GM11168 (cell line): ENCODE results near the gene CUX1.
"Not testable (repeated sequence)": the region's sequence is repeated elsewhere in the genome, so short reads cannot be mapped to it uniquely, and the experiment has no call there.

Experiments
- in situ Hi-C: fragments of 300-500 bp; cut with MboI; formaldehyde crosslinking; loops from one replicate; pipeline ENCODE4 v1.12.0; 2022; ENCODE audit warnings: low sequenced_read_pairs; ENCODE audit not compliant: unreplicated experiment

CUX1 gene

GRCh38 chr7:101817471-101818286, at the start of gene CUX1:
Gene CUX1 (plus strand): TSS chr7:101817626. CDS start chr7:101817640, 14 bp downstream.
- in situ Hi-C loops = loop anchor here (25.0 kb wide), 1 partner anchor 420 kb away; no protein-coding TSS in a partner anchor

- in situ Hi-C loops = no loop called here
Observed at GRCh38 chr7:101768280-101768679, 49.1 kb upstream of the CUX1 start.

- in situ Hi-C loops = no loop called here
Observed at GRCh38 chr7:101770466-101770865, 47.0 kb upstream of the CUX1 start.

GRCh38 chr7:101772508-101773211, 44.8 kb upstream of the CUX1 start:
- in situ Hi-C loops = no loop called here

- in situ Hi-C loops = no loop called here
Observed at GRCh38 chr7:101775181-101775580, 42.2 kb upstream of the CUX1 start.

GRCh38 chr7:101778026-101778580, 39.3 kb upstream of the CUX1 start:
- in situ Hi-C loops = no loop called here

GRCh38 chr7:101779267-101779666, 38.2 kb upstream of the CUX1 start:
- in situ Hi-C loops = no loop called here

GRCh38 chr7:101780281-101780680, 37.1 kb upstream of the CUX1 start:
- in situ Hi-C loops = no loop called here

- in situ Hi-C loops = no loop called here
Observed at GRCh38 chr7:101781439-101781838, 36.0 kb upstream of the CUX1 start.

- in situ Hi-C loops = no loop called here
Observed at GRCh38 chr7:101782476-101782875, 35.0 kb upstream of the CUX1 start.

GRCh38 chr7:101782896-101783295, 34.5 kb upstream of the CUX1 start:
- in situ Hi-C loops = no loop called here

- in situ Hi-C loops = no loop called here
Observed at GRCh38 chr7:101783381-101784181, 33.8 kb upstream of the CUX1 start.

- in situ Hi-C loops = no loop called here
Observed at GRCh38 chr7:101784292-101785127, 32.9 kb upstream of the CUX1 start.

- in situ Hi-C loops = no loop called here
Observed at GRCh38 chr7:101787864-101788263, 29.6 kb upstream of the CUX1 start.

GRCh38 chr7:101788517-101788916, 28.9 kb upstream of the CUX1 start:
- in situ Hi-C loops = no loop called here

- in situ Hi-C loops = no loop called here
Observed at GRCh38 chr7:101790566-101791293, 26.7 kb upstream of the CUX1 start.

GRCh38 chr7:101792051-101792681, 25.3 kb upstream of the CUX1 start:
- in situ Hi-C loops = no loop called here

- in situ Hi-C loops = not testable (repeated sequence)
Observed at GRCh38 chr7:101792682-101793071, 24.7 kb upstream of the CUX1 start.
